GM18498 (cell line): Measurements from ENCODE around the gene ARHGEF18.

ENCODE experiments used
- ATAC-seq: cut with Tn5 transposase; IDR thresholded peaks from one replicate; pipeline ENCODE4 v1.9.1; 2021; ENCODE audit warnings: mild to moderate bottlenecking, moderate library complexity; ENCODE audit not compliant: unreplicated experiment

Gene ARHGEF18

GRCh38 chr19:7381073-7381390, 32.3 kb downstream of the ARHGEF18 start:
- ATAC-seq = no peak

GRCh38 chr19:7382694-7383093, 34.0 kb downstream of the ARHGEF18 start:
- ATAC-seq = no peak

DNA sequence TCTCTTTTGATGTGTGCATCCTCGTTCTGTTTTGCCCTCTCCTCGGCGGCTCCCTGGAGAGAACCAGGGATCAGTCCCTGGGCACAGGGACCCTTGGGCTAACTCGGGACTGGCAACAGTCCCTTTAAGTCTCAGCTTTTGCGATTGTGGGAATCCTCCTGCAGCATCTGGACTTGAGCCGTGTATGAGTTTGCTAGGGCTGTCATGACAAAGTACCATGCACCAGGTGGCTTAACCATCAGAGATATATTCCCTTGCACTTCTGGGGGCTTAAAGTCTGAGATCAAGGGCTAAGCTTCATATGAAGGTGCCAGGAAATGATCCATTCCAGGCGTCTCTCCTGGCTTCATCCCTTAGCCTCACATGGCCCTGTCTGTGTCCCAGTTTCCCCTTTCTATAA, 34.5 kb downstream of the ARHGEF18 start:
- no peak for ATAC-seq

DNA sequence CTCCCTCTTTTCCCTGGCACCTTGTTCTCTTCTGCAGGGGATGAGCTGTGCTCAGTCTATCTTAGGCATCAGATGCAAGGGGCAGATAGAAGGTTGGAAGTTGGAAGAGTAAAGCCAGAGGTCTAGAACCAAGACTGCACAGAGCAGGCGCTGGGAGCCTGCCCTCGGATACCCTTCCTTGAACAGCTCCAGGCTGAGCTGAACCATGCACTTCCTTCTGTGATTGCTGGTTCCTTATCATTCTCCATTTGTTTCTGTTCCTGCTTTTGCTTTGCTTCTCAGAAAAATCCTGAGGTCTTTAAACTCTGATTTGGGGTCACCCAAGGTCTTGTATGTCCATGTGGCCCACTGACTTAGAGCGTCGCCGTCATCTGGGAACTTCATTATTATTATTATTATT, 36.3 kb downstream of the ARHGEF18 start:
- ATAC-seq = no peak

- no peak for ATAC-seq
These were observed 37.6 kb downstream of the ARHGEF18 start for GRCh38 chr19:7386308-7386707.

GRCh38 chr19:7386769-7387168, 38.0 kb downstream of the ARHGEF18 start:
- no peak for ATAC-seq

DNA sequence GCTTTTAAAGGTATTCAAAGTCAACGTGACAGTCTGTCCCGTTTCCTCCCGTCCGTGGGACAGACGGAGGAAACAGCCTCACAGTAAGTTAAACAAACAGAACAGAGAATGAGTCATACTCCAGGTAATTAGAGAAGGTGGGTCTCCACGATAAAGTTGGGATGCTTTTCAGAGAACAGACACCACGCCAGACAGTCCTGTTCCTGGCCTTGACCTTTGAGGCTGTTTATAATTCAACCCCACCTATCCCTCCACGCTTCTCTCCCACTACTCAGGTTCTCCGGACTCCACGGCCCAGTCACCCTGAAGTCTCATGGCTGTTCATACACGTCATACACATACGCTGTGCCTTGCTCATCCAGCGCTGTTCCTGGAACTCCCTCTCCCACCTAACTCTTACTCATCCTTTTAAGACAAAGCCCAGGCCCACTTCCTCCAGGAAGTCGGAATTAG, 42.5 kb downstream of the ARHGEF18 start:
- ATAC-seq = no peak

DNA sequence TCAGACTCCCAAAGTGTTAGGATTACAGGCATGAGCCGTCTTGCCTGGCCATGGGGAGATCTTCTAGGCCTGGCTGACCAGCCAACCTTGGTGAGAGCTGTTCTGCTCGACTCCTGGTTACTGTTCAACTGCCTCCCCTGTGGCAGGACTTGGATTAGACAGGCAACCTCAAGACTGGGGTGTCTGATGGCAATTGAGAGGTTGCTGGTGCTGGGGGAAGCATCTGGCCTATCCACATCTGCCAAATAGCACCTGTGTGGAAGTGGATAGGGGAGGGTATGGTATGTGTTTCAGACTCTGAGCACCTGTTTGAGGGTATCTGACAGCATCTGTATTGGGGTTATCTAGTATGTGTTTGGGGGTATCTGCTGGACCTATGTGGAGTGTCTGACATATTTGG, 44.7 kb downstream of the ARHGEF18 start:
- ATAC-seq = no peak

GRCh38 chr19:7393939-7394730, 45.4 kb downstream of the ARHGEF18 start:
- ATAC-seq = no peak

DNA sequence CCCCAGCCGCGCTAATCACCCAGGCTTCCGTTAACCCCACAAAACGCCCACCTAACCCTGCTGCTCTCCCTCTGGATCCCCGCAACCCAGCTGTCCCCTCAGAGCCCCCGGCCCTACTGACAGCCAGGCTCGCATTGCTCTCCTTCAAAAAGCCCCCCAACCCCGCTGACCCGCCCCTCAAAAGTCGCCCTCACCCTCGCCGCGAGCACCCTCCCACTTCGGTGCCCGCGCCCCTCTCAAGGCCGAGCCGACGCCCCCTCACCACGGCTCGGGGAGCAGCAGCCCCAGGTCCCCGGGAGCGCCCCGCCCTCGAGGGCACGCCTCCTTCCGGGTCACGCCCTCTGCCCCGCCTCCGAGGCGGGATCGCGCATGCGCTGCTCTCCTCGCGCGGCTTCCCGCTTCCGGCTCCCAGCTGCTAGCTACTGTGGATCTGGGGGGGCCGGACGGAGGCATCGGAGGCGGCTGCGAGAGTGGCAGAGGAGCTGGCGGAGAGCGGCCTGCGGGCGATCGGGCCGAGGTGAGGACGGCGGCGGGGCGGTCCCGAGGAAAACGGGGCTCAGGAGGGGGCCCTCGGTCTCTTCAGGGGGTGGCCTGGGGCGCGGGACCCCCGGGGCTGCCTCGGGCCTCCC, 46.1 kb downstream of the ARHGEF18 start:
- peak; percentile 76 for ATAC-seq

DNA sequence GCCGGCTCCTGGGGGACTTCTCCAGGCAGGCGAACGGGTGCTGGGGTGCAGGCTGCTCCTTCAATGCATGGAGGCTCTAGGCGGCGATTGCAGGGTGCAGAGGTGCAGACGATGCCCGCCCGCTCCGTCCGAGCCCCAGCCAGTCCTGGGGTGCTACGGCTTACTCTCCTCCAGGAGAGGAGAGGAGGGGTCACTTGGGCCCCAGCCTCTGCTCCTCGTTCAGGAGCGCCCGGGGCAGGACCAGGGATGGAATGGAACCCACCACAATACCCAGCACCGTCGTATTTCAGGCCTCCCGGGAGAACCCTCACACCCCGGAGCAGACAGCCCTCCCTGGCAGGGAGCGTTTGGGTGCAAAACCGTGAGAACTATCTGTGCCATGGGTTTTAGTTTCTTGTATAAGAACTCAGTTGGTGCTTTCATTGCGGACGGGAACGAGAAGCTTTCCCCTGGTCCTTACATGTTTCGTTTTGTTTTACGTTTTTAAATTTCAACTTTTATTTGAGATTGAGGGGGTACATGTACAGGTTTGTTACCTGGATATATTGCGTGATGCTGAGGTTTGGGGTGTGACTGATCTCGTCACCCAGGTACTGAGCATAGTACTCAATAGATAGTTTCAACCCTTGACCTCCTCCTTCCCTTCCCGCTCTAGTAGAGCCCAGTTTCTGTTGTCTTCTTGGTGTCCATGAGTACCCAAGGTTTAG, 46.8 kb downstream of the ARHGEF18 start:
- ATAC-seq = peak; percentile 20

DNA sequence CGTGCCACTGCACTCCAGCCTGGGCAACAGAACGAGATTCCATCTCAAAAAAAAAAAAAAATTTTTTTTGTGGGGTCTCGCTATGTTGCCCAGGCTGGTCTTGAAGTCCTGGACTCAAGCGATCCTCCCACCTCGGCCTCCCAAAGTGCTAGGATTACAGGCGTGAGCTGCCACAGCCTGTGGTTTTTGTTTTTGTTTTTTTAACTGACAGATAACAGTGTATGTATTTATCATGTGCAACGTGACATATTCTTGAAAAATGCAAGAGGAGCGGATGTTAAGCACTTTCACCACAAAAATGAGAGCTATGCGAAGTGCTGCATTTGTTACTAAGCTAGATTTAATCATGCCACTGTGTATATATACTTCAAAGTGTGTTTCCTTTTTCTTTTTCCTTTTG, 49.0 kb downstream of the ARHGEF18 start:
- ATAC-seq = no peak
